Dermis blood vessel endothelial cell (primary cell): ENCODE data around the gene RSPRY1. TPM values are rescaled to one million over a fixed set of nuclear protein-coding genes. Genes with fewer than 3 reads are reported as not detected.

Experiments used
- DNase-seq: peaks from one replicate; pipeline ENCODE4 v3.0.0; 2010
- total RNA-seq: library from RNA; depleted of rRNA; stranded (reverse); fragments of >200 nt; gene quantifications from 2 replicates; pipeline ENCODE4 v1.2.3, GENCODE V29; 2014

Gene RSPRY1
- total RNA-seq, 1 donor from 2014 or later: 50.4 TPM

GRCh38 chr16:57224651-57225335, 38.7 kb downstream of the RSPRY1 start:
- no peak for DNase-seq

GRCh38 chr16:57225978-57226377, 39.8 kb downstream of the RSPRY1 start:
- DNase-seq: no peak

- no peak for DNase-seq
Observed at GRCh38 chr16:57226701-57227621, 40.8 kb downstream of the RSPRY1 start.

GRCh38 chr16:57229079-57229478, 43.0 kb downstream of the RSPRY1 start:
- no peak for DNase-seq

- no peak for DNase-seq
Observed at GRCh38 chr16:57231821-57232350, 45.8 kb downstream of the RSPRY1 start.

GRCh38 chr16:57233944-57234706, 48.0 kb downstream of the RSPRY1 start:
- DNase-seq: no peak

- no peak for DNase-seq
Observed at GRCh38 chr16:57234707-57235092, 48.6 kb downstream of the RSPRY1 start.

GRCh38 chr16:57235128-57236021, 49.2 kb downstream of the RSPRY1 start:
- no peak for DNase-seq

- DNase-seq: no peak
Observed at GRCh38 chr16:57236022-57236350, 49.9 kb downstream of the RSPRY1 start.

- no peak for DNase-seq
Observed at GRCh38 chr16:57238682-57239081, 52.6 kb downstream of the RSPRY1 start.

GRCh38 chr16:57239107-57239506, 53.0 kb downstream of the RSPRY1 start:
- peak; percentile 66 for DNase-seq

- no peak for DNase-seq
Observed at GRCh38 chr16:57240851-57241250, 54.7 kb downstream of the RSPRY1 start.

- no peak for DNase-seq
Observed at GRCh38 chr16:57242650-57243049, 56.5 kb downstream of the RSPRY1 start.

GRCh38 chr16:57244463-57244766, 58.3 kb downstream of the RSPRY1 start:
- no peak for DNase-seq

GRCh38 chr16:57244767-57245471, 58.8 kb downstream of the RSPRY1 start, which contains the start of gene ARL2BP:
ARL2BP (plus strand) TSS chr16:57245259; CDS start chr16:57245368, 109 bp downstream.
- DNase-seq: peak; percentile 99

GRCh38 chr16:57245472-57246113, 59.5 kb downstream of the RSPRY1 start:
- peak; percentile 41 for DNase-seq

- DNase-seq: no peak
Observed at GRCh38 chr16:57251352-57251751, 65.2 kb downstream of the RSPRY1 start.

GRCh38 chr16:57252148-57252721, 66.1 kb downstream of the RSPRY1 start:
- DNase-seq: no peak

GRCh38 chr16:57253466-57253865, 67.3 kb downstream of the RSPRY1 start:
- no peak for DNase-seq

GRCh38 chr16:57255686-57256415, 69.7 kb downstream of the RSPRY1 start:
- peak; percentile 39 for DNase-seq
